Measurements from ENCODE around the gene LPIN3. TPM values are rescaled to one million over a fixed set of nuclear protein-coding genes. Genes with fewer than 3 reads are reported as not detected.

The LPIN3 gene
- total RNA-seq, 1 donor from 2014 or later, result 49.8 TPM

- no peak for DNase-seq (ENCODE audit: low spot score)
These were observed 25.3 kb downstream of the LPIN3 start for GRCh38 chr20:41365777-41366545.

- DNase-seq (ENCODE audit: low spot score), result no peak
These were observed 26.1 kb downstream of the LPIN3 start, which contains the start of gene EMILIN3 for GRCh38 chr20:41366546-41367392. Gene EMILIN3 (minus strand): TSS chr20:41366818. CDS start chr20:41366634, 184 bp downstream.

- DNase-seq (ENCODE audit: low spot score), result no peak
These were observed 26.7 kb downstream of the LPIN3 start for GRCh38 chr20:41367393-41367695.

DNA sequence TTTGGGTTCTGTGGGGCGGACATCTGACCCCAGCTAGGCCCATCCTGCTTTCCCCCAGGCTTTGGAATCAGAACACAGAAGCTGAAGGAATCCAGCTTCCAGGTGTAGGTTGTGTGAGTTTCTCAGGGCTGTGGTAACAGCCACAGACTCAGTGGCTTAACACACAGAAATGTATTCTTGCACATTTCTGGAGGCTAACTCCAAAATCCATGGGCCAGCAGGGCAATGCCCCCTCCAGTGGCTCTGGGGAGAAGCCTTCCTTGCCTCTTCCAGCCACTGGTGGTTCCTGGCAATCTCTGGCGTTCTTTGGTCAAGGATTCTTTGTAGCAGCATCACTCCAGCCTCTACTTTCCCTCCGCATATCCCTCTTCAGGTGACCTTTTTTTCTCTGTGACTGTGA is 27.3 kb downstream of the LPIN3 start:
- DNase-seq (ENCODE audit: low spot score), result no peak

DNA sequence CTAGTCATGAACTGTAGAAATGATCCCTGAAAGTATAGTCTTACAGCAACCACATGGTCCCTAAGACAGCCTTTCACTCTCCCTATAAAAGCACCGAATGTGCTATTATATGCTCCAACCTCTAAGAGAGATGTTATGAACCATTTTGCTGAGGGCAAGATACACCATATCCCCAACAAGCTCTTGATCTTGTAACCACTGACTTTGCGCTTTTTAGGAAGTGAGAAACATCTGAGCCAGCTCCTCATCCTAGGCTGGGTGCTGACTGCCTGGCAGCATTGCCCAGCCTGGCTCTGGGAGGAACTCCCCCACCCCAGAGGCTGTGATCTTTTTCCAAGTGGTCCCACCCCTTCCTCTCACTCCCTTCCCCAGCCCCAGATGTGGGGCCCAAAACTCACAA is 29.1 kb downstream of the LPIN3 start:
- DNase-seq (ENCODE audit: low spot score), result no peak

GRCh38 chr20:41370176-41370575 is 29.6 kb downstream of the LPIN3 start:
- DNase-seq (ENCODE audit: low spot score), result no peak

DNA sequence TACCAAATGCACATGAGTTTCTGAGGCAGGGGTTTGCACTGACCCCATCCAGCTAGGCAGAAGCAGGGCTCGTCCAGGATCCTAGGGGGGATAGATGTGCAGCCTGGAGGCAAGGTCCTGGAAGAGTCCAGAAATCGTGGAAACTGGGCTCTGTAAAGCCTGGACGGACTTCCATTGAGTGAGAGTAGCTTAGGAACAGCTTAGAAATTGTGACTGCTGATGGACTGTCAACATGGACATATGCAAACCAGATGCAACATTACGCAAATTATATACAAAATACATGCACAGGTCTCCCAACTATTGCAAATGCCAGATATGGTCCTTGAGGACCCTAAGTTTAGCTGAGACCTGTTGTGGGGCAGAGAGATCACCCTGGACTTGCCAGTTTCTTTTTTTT is 30.8 kb downstream of the LPIN3 start:
- no peak for DNase-seq (ENCODE audit: low spot score)

DNA sequence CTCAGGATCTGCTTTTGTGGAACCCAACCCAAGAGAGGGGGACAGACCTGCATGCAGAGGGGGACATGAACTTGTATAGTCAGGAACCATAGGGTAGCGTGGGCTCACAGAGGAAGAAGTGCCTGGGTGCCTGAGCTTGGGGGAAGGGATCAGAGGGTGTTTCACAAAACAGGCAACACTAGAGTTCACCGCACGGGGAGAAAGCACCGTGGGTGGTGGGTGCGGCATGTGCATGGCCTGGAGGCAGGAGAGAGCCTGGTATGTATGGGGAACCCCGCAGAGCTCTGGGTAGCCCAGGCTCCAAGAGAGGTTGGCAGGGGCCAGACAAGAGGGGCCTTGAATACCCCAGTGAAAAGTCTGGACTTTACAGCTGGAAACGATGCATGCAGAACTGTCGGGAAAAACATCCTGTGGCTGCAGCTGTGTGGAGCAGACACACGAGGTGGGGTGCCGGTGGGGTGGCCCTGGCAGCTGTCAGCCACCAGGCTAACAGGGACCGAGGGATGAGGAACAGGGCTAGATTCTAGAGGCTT is 32.7 kb downstream of the LPIN3 start:
- DNase-seq (ENCODE audit: low spot score), result no peak

GRCh38 chr20:41373931-41374920 is 33.6 kb downstream of the LPIN3 start:
- no peak for DNase-seq (ENCODE audit: low spot score)

- no peak for DNase-seq (ENCODE audit: low spot score)
These were observed 35.2 kb downstream of the LPIN3 start for GRCh38 chr20:41375846-41376245.

GRCh38 chr20:41376349-41376748 is 35.7 kb downstream of the LPIN3 start:
- DNase-seq (ENCODE audit: low spot score), result no peak

GRCh38 chr20:41377275-41377674 is 36.7 kb downstream of the LPIN3 start:
- DNase-seq (ENCODE audit: low spot score), result no peak

DNA sequence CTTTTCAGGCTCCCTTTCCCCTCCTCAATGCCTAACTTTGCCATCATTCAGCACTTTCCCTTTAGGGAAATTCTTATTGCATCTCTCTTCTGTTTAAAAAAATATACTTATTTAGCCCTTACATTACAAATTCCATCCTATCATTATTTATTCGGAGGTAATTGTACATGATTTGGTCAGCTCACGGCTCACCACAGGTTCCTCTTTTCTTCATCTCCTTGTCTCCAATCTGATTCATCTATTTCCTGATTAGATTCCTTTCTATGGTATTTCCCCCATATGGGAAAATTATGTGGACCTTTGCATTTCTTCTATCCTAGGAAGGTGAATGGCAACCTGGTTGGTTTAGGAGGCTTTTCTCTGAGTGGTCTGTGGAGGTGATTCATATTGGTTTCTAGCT is 38.9 kb downstream of the LPIN3 start:
- no peak for DNase-seq (ENCODE audit: low spot score)

GRCh38 chr20:41380551-41381193 is 40.1 kb downstream of the LPIN3 start:
- no peak for DNase-seq (ENCODE audit: low spot score)

DNA sequence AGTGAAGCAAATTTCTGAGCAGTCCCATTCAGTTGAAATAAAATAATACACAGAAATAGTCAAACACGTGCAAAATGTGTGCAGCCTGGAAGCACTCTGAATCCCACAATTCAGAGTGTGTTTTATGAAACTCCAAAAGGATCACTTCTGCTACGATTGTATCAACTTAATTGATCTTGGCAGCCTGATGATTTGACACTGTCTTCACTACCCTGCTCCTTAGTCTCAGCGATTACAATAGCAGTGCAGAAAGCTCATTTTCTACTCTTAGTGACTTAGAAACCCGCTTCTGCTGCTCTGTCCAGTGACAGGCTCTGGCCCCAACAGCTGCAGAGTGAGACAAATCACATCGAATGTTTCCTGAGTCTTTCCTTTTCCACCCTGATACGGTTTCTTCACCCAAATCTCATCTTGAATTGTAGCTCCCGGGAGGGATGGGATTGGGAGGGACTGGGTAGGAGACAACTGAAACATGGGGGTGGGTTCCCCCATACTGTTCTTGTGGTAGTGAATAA is 42.2 kb downstream of the LPIN3 start:
- no peak for DNase-seq (ENCODE audit: low spot score)

- no peak for DNase-seq (ENCODE audit: low spot score)
These were observed 46.1 kb downstream of the LPIN3 start for GRCh38 chr20:41386502-41387427.

GRCh38 chr20:41387444-41387851 is 46.8 kb downstream of the LPIN3 start:
- no peak for DNase-seq (ENCODE audit: low spot score)

- no peak for DNase-seq (ENCODE audit: low spot score)
These were observed 50.3 kb downstream of the LPIN3 start for GRCh38 chr20:41390889-41391288.

DNA sequence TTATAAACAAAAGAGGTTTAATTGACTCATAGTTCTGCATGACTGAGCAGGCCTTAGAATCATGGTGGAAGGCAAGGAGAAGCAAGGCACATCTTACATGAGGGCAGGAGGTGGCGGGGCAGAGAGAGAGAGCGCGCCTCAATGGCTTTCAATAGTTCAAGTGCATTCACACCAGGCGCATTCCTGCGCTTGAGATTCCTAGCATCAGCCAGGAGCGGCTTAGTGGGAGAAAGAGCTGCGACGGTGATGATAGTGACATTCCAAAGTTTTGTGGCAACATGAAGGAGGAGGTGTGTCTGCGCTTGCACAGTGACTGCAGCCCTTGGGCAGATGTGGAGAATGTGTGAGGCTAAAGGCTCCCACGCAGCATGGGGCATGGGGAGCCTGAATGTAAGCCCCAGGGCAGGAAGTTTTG is 51.0 kb downstream of the LPIN3 start:
- DNase-seq (ENCODE audit: low spot score), result no peak

Data from mesenteric fat pad (tissue), 1 donor.